GM19328 (cell line): ENCODE data around the gene TXNRD3.
"Not testable (repeated sequence)": the region's sequence is repeated elsewhere in the genome, so short reads cannot be mapped to it uniquely, and the experiment has no call there.

Experiments
- ATAC-seq: cut with Tn5 transposase; IDR thresholded peaks from one replicate; pipeline ENCODE4 v1.9.1; 2021; ENCODE audit warnings: mild to moderate bottlenecking, moderate library complexity; ENCODE audit not compliant: unreplicated experiment

The TXNRD3 gene

DNA sequence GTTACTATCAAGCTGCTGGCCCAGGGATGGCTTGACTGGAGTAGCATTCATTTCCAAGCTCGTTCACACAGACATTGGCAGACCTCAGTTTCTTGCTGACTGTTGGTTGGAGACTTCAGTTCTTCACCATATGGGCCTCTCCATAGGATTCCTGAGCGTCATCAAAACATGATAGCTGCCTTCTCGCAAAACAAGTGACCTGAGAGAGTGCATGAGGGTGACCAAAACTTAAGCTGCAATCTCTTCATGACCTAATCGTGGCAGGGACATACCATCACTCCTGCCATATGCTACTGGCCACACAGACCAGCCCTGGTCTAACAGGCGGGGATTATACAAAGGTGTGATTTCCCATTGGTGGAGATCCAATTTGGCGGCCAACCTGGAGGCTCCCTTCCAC is 50.2 kb downstream of the TXNRD3 start:
- ATAC-seq, result no peak

DNA sequence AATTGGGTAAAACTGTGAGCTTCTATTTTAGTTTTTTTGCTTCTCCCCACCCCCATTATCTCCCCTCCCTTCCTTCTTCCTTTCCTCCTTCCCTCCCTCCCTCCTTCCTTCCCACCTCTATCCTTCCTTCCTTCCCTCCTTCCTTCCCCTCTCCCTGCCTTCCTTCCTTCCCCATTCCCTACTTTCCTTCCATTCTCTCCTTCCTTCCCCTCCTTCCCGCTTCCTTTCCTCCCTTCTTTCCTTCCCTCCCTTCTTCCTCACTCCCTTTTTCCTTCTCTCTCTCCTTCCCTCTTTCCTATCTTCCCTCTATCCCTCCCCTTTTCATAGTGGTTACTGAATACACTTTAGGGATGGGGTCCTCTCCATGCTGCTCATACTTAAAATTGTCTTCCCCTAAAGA is 55.8 kb downstream of the TXNRD3 start:
- no peak for ATAC-seq

DNA sequence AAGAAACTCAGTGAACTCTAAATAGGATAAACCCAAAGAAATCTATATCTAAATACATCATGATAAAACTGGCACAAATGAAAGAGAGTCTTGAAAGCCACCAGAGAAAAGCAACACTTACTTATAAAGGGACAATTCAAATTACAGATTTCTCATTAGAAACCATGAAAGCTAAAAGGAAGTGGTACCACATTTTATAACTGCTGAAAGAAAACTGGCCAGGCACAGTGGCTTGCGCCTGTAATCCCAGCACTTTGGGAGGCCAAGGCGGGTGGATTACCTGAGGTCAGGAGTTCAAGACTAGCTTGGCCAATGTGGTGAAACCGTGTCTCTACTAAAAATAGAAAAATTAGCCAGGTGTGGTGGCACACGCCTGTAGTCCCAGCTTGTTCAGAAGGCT is 59.4 kb downstream of the TXNRD3 start:
- ATAC-seq, result not testable (repeated sequence)

DNA sequence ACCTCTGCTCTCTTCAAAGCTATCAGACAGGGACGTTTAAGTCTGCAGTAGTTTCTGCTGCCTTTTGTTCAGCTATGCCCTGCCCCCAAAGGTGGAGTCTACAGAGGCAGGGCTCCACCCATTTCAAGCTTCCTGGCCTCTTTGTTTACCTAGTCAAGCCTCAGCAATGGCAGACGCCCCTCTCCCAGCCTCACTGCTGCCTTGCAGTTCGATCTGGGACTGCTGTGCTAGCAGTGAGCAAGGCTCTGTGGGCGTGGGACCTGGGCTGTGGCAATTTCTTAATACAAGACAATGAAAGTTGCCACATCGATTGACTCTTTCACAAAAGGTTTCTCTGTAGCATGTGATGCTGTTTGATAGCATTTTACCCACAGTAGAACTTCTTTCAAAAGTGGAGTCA is 63.4 kb downstream of the TXNRD3 start:
- ATAC-seq, result not testable (repeated sequence)

DNA sequence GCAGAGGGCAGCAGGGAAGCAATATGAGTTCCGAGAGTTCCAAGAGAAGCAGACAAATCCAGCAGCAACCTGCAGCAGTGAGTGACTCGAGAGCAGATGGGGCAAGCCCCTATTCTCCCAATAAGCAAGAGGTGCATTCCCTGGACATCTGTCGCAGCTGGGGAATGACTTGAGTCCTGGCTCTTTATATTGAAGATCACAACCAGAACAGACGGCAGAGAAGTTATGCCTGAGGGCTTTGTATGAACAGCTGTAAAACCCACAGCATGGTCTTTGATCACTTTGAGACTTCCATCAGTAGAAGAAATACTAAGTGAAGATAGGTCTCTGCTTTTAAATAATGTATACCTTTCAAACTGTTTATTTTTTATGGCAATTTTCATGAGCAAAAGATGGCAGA is 72.6 kb downstream of the TXNRD3 start:
- ATAC-seq, result no peak

DNA sequence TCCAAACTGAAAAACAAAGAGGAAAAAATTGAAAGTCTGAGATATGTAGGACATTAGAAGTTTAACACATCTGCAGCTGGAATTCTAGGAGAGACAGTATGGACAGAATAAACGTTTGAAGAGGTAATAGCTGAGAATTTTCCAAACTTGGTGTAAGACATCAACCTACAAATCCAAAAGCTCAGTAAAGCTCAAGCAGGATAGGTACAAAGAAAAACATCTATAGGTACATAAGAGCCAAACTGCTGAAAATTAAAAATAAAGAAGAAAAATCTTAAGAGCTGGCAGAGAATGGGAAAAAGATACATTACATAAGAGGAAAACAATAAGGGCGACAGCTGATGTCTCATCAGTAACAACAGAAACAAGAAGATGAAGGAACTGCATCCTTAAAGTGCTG is 73.4 kb downstream of the TXNRD3 start:
- no peak for ATAC-seq

DNA sequence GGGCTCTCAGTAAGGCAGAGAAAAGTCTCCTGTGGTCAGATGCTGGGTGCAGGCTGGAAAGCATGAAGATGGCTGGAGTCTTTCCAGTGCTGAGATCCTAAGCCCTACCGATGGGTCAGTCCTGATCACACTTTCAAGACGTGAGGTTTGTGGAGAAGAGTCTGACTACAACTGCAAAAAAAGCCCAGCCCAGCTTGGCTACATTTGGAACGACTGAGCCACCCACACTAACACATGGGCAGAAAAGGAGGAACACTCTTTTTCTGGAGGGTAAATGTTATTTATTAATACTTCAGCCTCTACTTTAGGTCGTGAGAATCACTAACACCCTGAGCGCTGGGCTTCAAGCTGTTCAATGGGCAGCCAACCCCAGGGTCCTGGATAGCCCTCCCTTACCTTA is 74.2 kb downstream of the TXNRD3 start:
- ATAC-seq, result no peak

DNA sequence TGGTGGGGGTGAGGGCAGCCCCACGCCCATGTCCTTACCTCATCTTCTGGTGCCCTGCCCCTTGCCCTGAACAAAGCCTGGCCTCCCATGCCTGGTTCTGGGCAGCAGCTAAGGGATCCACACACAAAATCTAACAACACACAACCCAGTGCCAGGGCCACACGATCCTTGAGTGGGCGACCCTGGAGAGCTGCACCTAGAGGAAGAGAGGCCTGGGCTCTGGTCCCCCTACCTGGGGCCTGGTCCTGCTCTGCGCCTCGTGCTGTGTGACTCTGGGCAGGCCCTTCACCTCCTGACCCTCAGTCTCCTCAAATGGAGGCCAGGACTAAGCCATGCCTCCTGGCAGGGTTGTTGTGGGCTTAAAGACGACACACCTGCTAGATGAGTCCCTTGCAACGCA is 76.2 kb downstream of the TXNRD3 start:
- ATAC-seq, result no peak

DNA sequence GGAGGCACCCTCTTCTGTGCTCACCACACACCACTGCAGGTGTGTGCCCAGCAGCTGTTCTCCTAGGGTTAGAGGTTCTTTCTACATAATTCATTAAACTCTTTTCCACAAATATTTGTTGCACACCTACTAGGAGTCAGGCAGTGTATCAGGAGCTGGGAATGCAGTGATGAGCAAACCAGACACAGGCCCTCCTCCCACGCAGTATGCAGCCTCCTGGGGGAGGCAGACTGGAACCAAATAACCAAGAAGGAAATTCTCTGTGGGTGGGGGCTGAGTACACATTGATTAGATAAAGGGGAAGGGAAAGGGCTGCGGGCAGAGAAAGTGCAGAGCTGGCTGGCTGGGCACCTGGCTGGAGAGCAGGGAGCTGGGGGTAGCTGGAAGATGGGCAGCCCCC is 77.7 kb downstream of the TXNRD3 start:
- no peak for ATAC-seq

DNA sequence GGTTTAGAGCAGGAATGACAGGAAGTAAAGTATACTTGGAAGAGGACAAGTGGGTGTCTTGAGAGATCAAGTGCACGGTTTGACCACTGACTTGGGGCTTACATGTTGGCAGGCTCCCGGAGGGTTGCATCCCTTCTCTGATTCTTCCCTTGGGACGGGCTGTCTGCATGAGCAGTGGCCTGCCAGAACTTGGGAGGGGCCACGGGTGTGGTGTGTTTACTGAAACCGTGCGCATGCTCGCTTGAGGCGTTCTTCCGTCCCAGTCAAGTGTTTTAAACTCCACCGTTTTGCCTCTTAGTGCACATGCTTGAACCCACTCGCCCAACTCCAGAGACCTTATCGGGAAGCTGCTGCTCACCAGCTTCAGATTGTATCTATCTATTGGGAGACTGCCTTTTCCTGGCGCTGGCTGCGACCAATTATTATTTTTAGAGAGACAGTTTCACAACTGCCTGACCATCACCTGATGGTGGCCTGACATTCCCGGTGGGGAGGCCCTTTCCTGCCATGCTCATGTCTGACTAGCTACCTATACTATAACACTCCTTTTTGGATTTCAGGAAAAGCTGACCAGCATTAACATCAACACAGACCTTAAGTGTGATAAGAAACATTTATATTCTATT is 81.3 kb downstream of the TXNRD3 start:
- no peak for ATAC-seq

DNA sequence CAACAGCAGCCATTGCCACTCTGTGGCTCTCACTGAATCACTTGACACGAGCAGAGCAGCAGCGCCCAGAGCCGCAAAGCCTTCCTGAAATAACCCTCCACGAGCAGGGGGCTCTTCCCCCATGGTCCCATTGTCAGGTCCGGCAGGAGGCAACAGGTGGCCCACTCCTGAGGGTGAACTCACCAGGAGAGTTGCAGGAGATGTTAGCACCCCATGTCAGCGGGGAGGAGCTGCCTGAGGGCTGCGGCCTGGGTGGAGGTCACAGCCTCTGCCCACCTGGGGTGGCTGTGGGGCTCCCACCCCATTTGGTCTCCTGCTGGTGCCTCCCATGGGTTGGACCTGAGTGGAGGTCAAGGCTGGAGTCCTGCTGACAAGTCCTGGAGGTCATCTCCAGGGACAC is 83.8 kb downstream of the TXNRD3 start:
- ATAC-seq, result no peak

DNA sequence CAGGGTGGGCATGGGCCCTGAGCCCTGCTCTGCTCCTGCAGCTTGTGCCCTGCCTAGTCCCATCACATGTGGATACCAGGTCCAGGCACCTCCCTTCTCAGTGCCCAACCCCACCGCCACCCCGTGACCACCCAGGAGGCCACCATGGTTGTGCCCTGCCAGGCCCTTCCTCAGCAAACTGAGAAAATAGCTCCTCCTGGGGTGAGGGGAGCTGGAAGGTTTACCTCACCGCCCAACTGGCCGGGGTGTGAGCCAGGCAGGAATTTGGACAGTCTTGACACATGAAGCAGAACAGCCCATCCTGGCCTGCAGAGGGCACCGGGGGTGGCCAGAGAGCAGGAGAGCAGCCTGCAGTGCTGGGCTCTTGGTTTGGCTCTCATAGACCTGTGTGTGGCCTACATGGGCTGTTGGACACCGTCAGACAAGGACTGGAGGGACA is 84.8 kb downstream of the TXNRD3 start:
- ATAC-seq, result no peak

DNA sequence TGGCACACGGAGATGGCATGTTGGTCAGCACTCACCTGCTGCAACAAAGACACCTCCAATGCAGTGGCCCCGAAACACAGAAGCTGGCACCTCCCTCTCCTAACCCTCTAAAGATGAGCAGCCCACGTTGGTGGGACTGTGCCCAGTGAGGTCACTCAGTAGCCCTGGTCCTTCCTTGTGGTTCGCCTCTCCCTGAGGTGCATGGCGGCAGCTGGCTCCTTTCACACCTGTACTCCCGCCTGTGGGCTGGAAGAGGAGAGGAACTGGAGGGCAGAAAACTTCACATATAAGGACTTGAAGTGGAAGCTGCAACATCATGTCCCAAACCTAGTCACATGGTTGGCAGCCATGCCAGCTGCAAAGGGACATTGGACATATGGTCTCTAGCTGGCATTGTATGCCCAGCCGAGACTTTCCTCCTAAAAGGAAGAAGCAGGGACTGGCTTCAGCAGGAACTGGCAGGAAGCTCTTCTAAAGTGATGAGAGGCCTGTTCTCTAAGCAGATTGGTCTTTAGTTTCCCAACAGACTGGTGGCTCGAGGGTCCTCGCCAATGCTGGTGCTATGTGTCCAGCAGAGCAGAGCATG is 85.4 kb downstream of the TXNRD3 start:
- no peak for ATAC-seq

DNA sequence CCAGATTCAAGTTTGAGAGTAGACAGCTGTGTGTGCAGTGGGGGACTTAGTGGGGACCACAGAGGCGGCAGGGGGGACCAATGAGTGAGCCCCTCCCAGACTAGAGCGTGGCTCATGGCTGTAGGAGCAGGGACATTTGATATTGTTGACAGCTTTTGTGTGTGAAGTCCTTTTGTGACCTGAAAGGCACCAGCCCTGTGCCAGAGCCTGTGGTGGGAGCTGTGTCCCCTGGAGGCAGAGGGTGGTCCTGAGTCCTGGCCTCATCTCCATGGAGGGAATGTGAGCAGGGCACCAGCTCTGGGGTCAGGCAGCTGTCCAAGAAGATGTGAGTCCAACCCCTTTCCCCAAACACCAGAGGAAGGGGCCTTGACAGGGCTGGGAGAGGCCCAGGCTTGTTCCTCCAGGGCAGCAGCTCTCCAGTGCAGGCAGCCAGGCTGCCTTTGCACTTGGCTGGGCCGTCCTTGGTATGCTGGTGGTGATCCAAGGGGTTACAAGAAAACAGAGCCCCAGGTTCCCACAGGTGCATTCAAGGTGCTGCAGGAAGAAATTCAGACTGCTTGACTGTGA is 86.1 kb downstream of the TXNRD3 start:
- no peak for ATAC-seq

DNA sequence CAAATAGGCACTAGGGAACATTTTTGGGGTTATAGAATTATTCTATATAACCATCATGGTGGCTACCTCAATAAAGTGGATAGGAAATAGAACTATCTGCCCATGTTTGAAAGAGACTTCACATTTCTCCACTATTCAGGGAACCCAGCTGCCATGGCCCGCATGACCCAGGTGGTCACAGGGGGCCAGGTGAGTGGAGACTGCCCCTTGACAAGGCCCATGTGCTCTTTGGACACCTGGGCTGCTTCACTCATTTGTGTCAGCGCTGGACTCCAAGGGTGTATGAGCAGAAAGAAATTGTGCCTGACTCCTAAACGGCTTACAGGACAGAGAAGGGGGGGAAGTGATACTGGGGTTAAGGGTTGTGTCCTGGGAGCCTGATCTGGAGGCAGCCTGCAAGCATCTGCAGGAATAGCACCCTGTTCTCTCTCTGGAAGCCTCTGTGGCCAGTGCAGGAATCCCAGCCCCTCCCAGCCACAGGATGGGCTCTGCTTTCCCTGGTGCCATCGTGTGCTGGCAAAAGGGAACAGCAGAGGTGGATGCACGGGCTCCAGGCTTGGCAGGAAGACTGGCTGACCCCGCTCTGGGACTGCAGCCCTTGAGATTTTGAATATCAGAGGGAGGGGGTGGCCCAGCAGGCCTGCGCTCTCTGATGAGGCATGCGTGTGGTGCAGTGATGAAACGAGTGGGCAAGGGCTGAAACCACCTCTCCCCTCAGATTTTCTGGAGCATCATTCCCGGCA is 87.1 kb downstream of the TXNRD3 start:
- no peak for ATAC-seq

DNA sequence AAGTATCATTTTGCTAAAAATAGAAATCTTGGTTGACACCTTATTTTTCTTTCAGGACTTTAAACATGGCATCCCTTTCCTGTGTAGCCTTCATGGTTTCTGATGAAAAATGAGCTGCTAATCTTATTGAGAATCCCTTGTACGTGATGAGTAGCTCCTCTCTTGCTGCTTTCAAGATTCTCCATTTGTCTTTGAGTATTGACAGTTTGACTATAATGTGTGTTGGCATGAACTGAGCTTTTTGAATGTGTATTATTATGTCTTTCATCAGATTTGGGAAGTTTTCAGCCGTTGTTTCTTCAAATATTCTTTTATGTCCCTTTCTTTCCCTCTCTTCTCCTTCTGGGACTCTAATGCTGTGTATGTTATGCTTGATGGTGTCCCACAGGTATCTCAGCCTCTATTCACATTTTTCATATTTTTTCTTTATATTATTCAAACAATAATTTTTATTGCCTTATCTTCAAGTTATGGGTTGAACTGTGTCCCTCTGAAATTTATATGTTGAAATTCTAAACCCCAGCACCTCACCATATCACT is 92.1 kb downstream of the TXNRD3 start:
- no peak for ATAC-seq

DNA sequence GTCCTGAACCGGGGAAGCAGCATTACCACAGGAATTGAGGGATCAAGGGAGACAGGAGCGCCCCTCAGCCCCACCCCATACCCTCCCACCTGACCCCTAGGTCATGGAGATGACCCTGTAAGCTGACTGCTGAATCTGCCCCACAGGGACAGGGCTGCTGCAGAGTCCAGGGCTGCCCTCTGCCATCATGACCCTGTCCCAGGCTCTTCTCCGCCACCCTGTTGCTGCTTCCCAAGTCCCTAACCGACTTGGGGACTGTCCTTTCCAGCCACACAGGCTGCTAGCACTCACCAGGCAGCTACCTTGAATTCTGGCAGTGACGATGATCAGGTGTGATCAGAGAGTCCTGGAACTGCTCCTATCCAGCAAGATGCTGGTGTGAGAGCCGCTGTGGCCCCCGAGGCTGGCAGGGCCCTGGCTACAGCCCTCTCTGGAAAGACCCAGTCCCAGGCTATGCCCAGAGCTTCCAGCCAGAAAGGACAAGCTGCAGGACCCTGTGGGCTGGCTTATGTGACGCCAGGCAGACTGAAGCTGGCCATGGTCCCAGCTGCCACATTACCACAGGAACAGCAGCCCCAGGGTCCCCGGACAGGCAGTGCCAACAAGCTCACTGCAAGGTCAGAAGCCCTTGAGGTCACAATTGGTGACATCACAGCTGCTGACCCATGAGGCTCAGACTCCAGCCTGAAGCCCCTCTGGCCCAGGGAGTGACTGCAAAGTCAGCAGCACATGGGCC is 96.4 kb downstream of the TXNRD3 start, which contains the start of gene C3orf22:
TSS of gene C3orf22 (minus strand) at position 597 of the 736 bp plus-strand sequence. CDS start 5,542 bp downstream, outside the sequence.
- no peak for ATAC-seq

DNA sequence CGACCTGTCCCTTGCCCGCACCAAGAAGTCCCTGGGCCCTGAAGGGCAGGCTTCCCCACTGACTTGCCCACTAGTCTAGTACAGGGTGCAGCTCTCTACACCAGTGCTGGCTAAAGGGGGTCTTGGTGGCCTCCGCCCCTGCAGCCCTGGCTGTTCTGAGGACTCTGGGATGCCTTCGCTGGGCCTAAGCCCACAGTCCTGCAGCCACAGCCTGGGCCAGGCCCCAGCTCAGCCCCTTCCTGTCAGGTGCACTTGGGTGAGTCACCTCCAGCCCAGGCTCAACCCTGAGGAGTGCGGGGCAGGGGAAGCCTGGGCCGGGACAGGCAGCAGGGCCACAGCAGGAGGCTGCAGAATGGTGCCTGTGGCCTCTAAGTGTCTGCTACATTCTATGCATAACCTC is 97.2 kb downstream of the TXNRD3 start:
- ATAC-seq, result no peak

DNA sequence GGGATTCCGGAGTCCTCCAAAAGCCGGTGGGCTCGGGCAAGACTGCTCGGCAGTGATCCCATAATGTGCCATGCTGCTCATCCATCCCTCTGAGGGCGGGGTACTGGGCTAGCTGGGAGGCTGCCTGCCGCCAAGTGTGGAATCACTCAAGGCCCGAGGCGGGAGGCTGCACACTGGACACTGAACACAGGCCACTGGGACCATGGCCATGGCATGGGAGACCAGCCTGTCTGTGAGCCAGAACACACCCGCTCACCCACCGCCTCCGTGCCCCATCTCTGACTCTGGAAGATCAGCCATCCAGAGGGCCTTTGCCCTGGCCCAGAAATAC is 97.5 kb downstream of the TXNRD3 start:
- ATAC-seq, result no peak
